Body of pancreas (tissue), 4 donors: ENCODE data around the gene BABAM1. TPM values are rescaled to one million over a fixed set of nuclear protein-coding genes. Genes with fewer than 3 reads are reported as not detected.

ENCODE experiments used
- ATAC-seq: fragments of 150-250 bp; one replicate; pipeline ENCODE4 v1.9.1; 2016
- DNase-seq, 4 donors: peaks; one replicate each; pipeline ENCODE4 v3.0.0-alpha.2; 2019
- H3K27ac ChIP-seq, 4 donors: fragments of 200-600 bp; sonication (generic); 1 replicate in 3 of 4; 2 replicates in 1 of 4; pipeline versions ENCODE4 v1.5.1 to v1.6.1; 2016 to 2019; ENCODE audit warnings: mild to moderate bottlenecking in 1 of 4, mixed read lengths in 1 of 4, moderate library complexity in 1 of 4
- H3K27me3 ChIP-seq, 2 donors: fragments of 200-600 bp; sonication (generic); one replicate each; pipeline ENCODE4 v1.6.0; 2016; ENCODE audit warnings: mild to moderate bottlenecking in 1 of 2
- H3K36me3 ChIP-seq, 2 donors: fragments of 200-600 bp; sonication (generic); replicated peaks in 1 of 2; 2 replicates each; pipeline ENCODE4 v1.5.1; 2016; ENCODE audit warnings: low read depth in 2 of 2; ENCODE audit not compliant: insufficient read depth in 1 of 2
- H3K4me1 ChIP-seq: fragments of 200-600 bp; sonication (generic); one replicate; pipeline ENCODE4 v1.6.0; 2016
- H3K4me3 ChIP-seq, 2 donors: fragments of 200-600 bp; sonication (generic); 1 replicate in 1 of 2; 2 replicates in 1 of 2; pipeline ENCODE4 v1.5.1; 2016 to 2019
- H3K9me3 ChIP-seq, 3 donors: fragments of 200-600 bp; sonication (generic); 1 replicate in 2 of 3; 2 replicates in 1 of 3; pipeline ENCODE4 v1.5.1; 2016
- CTCF ChIP-seq, 7 experiments: fragments of 450-650 bp in 4 of 7; fragments of 200-600 bp in 3 of 7; sonication (generic) in 3 of 7; IDR thresholded peaks; one replicate each; pipeline ENCODE4 v1.5.1; 2016 to 2019; ENCODE audit warnings: antibody characterized with exemption in 7 of 7
- POLR2A ChIP-seq, 3 donors: fragments of 450-650 bp; IDR thresholded peaks; one replicate each; pipeline ENCODE4 v1.6.1; 2016; ENCODE audit warnings: antibody characterized with exemption in 3 of 3, mild to moderate bottlenecking in 2 of 3
- WGBS, 2 donors: methylation state at CpG; one replicate each; pipeline ENCODE4 v1.1.5; 2017; 5-methylcytosine and 5-hydroxymethylcytosine counted together
- intact Hi-C: fragments of 100-400 bp; cut with DNase I; formaldehyde crosslinking; loops from one replicate; pipeline ENCODE4 v1.15.1; 2023
- total RNA-seq, 2 donors: library from RNA; depleted of rRNA; stranded (reverse); fragments of >200 nt; gene quantifications; one replicate each; pipeline ENCODE4 v1.1.0, GENCODE V29; 2016

The BABAM1 gene
- total RNA-seq, 2 donors from 2014 or later, result 45.2 to 84.6 TPM

- peaks cover 46% of the 10 kb centered on the region for H3K4me1 ChIP-seq
- peak; percentile 85 to 92 (median 90) for DNase-seq
Measured at GRCh38 chr19:17248011-17248776, 19.0 kb upstream of the BABAM1 start.

GRCh38 chr19:17249887-17250548 is 17.2 kb upstream of the BABAM1 start:
- H3K27ac ChIP-seq, result peak overlapping the region; percentile 52 to 97 (median 94)
- intact Hi-C loops, result no loop called here
- ATAC-seq (no peak), DNase-seq (no peak)
- TF ChIP-seq CTCF (IDR thresholded peaks at IDR 0.05) (no peak), POLR2A (IDR thresholded peaks at IDR 0.05) (no peak)
- no peaks in the 10 kb centered on the region for H3K27me3 ChIP-seq
- H3K36me3 ChIP-seq, result no peaks in the 10 kb centered on the region
- peaks cover 47% of the 10 kb centered on the region for H3K4me1 ChIP-seq
- no peak overlapping the region for H3K4me3 ChIP-seq
- no peaks in the 10 kb centered on the region for H3K9me3 ChIP-seq
- WGBS, 2 donors, result 80 to 83% methylated on average over 8 to 12 of the region's 15 CpGs

More at GRCh38 chr19:17248011-17248776, 19.0 kb upstream of the BABAM1 start:
- Histone ChIP-seq H3K27ac (peak overlapping the region; percentile 81 to 97 (median 94)), H3K27me3 (no peaks in the 10 kb centered on the region), H3K4me3 (no peak overlapping the region), H3K9me3 (no peaks in the 10 kb centered on the region), H3K36me3 (no peaks in the 10 kb centered on the region)
- TF ChIP-seq CTCF (IDR thresholded peaks at IDR 0.05) (peak in 1 of 7 experiments; percentile 5), POLR2A (IDR thresholded peaks at IDR 0.05) (peak; percentile 55 to 79 (median 70))
- peak; percentile 39 for ATAC-seq
- WGBS, 2 donors, result 8 to 42% methylated on average over 5 to 16 of the region's 21 CpGs
- intact Hi-C loops, result no loop called here

- H3K27ac ChIP-seq, result peak overlapping the region in 3 of 4 donors; percentile 72 to 90 (median 80)
- 78 to 81% methylated on average over 10 of the region's 10 CpGs for WGBS, 2 donors
- no peak overlapping the region for H3K4me3 ChIP-seq
- intact Hi-C loops, result no loop called here
- no peak for DNase-seq
- no peak for ATAC-seq
- no peaks in the 10 kb centered on the region for H3K27me3 ChIP-seq
- TF ChIP-seq CTCF (IDR thresholded peaks at IDR 0.05) (no peak), POLR2A (IDR thresholded peaks at IDR 0.05) (no peak)
- no peaks in the 10 kb centered on the region for H3K9me3 ChIP-seq
- peaks cover 47% of the 10 kb centered on the region for H3K4me1 ChIP-seq
- no peaks in the 10 kb centered on the region for H3K36me3 ChIP-seq
Measured at GRCh38 chr19:17254636-17255035, 12.6 kb upstream of the BABAM1 start.

GRCh38 chr19:17255150-17255621 is 12.1 kb upstream of the BABAM1 start:
- ATAC-seq (peak; percentile 90), DNase-seq (peak; percentile 64 to 81 (median 80))
- whole genome bisulfite sequencing, 2 donors, result 29 to 37% methylated on average over 5 to 17 of the region's 18 CpGs
- Histone ChIP-seq H3K36me3 (no peaks in the 10 kb centered on the region), H3K4me1 (peaks cover 47% of the 10 kb centered on the region), H3K27me3 (no peaks in the 10 kb centered on the region), H3K4me3 (no peak overlapping the region), H3K9me3 (no peaks in the 10 kb centered on the region), H3K27ac (peak overlapping the region; percentile 65 to 90 (median 76))
- intact Hi-C loops, result no loop called here
- TF ChIP-seq POLR2A (IDR thresholded peaks at IDR 0.05) (peak in 2 of 3 donors; percentile 33 to 59), CTCF (IDR thresholded peaks at IDR 0.05) (no peak)
